Measurements from ENCODE around the gene ZNF516. TPM values are rescaled to one million over a fixed set of nuclear protein-coding genes. Genes with fewer than 3 reads are reported as not detected.

The ZNF516 gene
- total and polyA plus RNA-seq, 9 donors, result 13.5 to 110 (median 95.2) TPM

DNA sequence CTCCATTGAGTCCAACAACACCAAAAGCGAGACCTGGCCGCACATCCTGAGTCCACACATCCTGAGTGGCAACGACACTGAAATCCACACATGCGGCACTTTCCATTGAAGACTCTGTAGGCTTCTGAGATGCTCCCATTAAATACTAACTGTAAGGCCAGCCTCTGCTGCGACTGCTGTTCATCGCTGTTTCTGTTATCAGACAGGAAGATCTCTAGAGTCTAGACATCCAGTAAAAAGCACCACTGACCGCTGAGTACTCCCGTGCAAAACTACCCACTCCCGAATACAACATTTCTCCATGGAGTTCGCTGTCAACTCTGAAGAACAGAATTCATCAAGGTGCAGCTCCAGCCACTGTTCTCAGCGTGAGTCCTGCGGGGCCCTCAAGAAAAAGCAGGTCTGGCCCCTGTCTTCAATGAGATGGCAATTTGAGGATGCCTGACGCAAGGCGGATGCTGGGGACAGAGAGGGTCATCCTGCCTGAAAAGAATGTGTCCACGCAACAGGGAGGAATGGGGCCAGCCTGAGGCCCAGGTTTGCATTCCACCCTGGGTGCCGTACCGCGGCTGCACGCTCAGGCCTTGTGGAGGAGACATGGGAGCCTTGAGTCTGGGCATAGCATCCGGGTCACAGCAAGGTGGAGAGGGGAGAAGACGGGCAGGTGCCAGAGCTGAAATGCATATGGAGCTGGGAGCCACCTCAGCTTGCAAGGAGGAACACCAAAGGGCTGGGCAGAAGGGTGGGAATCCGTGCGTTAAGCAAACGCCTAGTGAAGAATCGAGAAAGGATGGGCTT, 61.9 kb downstream of the ZNF516 start:
- WGBS, 3 donors, result 92 to 94% (median 92%) methylated on average over 25 of the region's 25 CpGs
- H3K9me3 ChIP-seq, result no peaks in the 10 kb centered on the region
- peaks cover 28% of the 10 kb centered on the region for H3K4me1 ChIP-seq (ENCODE audit: insufficient read depth)
- no peak overlapping the region for H3K4me3 ChIP-seq
- H3K27ac ChIP-seq, result no peak overlapping the region
- intact Hi-C loops (cut with DNase I), result no loop called here
- TF ChIP-seq POLR2A (IDR thresholded peaks at IDR 0.05) (no peak), CTCF (IDR thresholded peaks at IDR 0.05) (no peak), EP300 (IDR thresholded peaks at IDR 0.05) (no peak)
- H3K27me3 ChIP-seq, result no peaks in the 10 kb centered on the region
- no peaks in the 10 kb centered on the region for H3K36me3 ChIP-seq
- DNase-seq, result no peak

DNA sequence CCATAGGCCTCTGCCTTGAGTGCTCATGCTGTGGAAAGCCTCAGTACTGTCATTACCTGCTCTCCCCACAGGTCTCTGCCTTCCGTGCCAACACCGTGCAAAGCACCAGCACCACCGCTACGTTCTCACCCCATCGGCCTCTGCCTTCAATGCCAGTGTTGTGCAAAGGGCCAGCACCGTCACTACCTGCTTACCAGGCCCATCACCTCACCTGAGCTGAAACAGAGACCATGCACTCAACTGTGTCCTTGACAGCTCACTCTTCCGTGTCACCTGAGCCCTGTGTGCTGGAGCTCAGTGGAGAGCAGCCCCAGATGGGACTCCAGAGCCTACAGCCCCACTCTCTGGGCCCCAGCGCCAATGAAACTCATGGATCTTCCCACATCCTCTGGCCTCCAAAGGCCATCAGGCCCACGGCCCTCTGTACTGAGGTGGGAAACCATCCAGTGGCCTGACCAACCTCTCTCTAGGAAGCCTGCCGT, 62.7 kb downstream of the ZNF516 start:
- Histone ChIP-seq H3K27ac (no peak overlapping the region), H3K4me1 (ENCODE audit: insufficient read depth) (peaks cover 31% of the 10 kb centered on the region), H3K4me3 (no peak overlapping the region), H3K27me3 (no peaks in the 10 kb centered on the region), H3K9me3 (no peaks in the 10 kb centered on the region), H3K36me3 (no peaks in the 10 kb centered on the region)
- intact Hi-C loops (cut with DNase I), result no loop called here
- whole genome bisulfite sequencing, 3 donors, result 88 to 95% (median 94%) methylated on average over 10 of the region's 10 CpGs
- no peak for TF ChIP-seq EP300 (IDR thresholded peaks at IDR 0.05)
- TF ChIP-seq CTCF (IDR thresholded peaks at IDR 0.05), result no peak
- TF ChIP-seq POLR2A (IDR thresholded peaks at IDR 0.05), result no peak
- no peak for DNase-seq

GRCh38 chr18:76431437-76432273, 63.4 kb downstream of the ZNF516 start:
- intact Hi-C loops (cut with DNase I), result no loop called here
- H3K4me1 ChIP-seq (ENCODE audit: insufficient read depth), result peaks cover 34% of the 10 kb centered on the region
- 89 to 95% (median 90%) methylated on average over 29 of the region's 29 CpGs for WGBS, 3 donors

More at GRCh38 chr18:76431437-76432273, 63.4 kb downstream of the ZNF516 start:
- no peaks in the 10 kb centered on the region for H3K36me3 ChIP-seq
- no peak for DNase-seq
- no peak overlapping the region for H3K4me3 ChIP-seq
- no peaks in the 10 kb centered on the region for H3K27me3 ChIP-seq
- no peaks in the 10 kb centered on the region for H3K9me3 ChIP-seq
- H3K27ac ChIP-seq, result no peak overlapping the region
- TF ChIP-seq POLR2A (IDR thresholded peaks at IDR 0.05), result no peak
- TF ChIP-seq EP300 (IDR thresholded peaks at IDR 0.05), result no peak
- TF ChIP-seq CTCF (IDR thresholded peaks at IDR 0.05), result no peak
